SK-N-SH (cell line): Measurements from ENCODE around the gene DSCAM. TPM values are rescaled to one million over a fixed set of nuclear protein-coding genes. Genes with fewer than 3 reads are reported as not detected.

ENCODE experiments used
- CTCF ChIA-PET: fragments of 300-600, 350-600 bp; formaldehyde crosslinking; extraction: SDS; loops from one replicate; lab custom pipeline; 2021; lab: Yijun Ruan, JAX
- POLR2A ChIA-PET: fragments of 350-600 bp; sonication (Branson Sonifier 250); formaldehyde crosslinking; extraction: SDS; loops from one replicate; lab custom pipeline; 2020; ENCODE audit warnings: antibody characterized with exemption, inconsistent platforms; lab: Yijun Ruan, JAX
- DNase-seq: peaks from one replicate; pipeline ENCODE4 v3.0.0; 2012
- H2AFZ ChIP-seq: fragments of 200-600 bp; sonication (generic); 2 replicates; pipeline ENCODE4 v1.8.1; 2016; ENCODE audit warnings: antibody characterized with exemption, mild to moderate bottlenecking, low read depth
- H3F3A ChIP-seq: fragments of 200-600 bp; sonication (generic); replicated peaks from 2 replicates; pipeline ENCODE3; 2016; ENCODE audit warnings: antibody characterized with exemption, mild to moderate bottlenecking; ENCODE audit not compliant: insufficient read depth
- H3K27ac ChIP-seq, 2 experiments: fragments of 200-500 bp in 1 of 2; fragments of 200-600 bp in 1 of 2; sonication (Bioruptor generic) in 1 of 2; sonication (generic), shearing (Covaris generic) in 1 of 2; 2 replicates each; pipeline versions ENCODE4 v1.5.1 to v1.6.1; 2014 to 2016; ENCODE audit warnings: low read depth in 2 of 2, inconsistent platforms in 1 of 2, low read length in 1 of 2, mild to moderate bottlenecking in 1 of 2, mixed read lengths in 1 of 2
- H3K27me3 ChIP-seq: fragments of 200-600 bp; sonication (generic), shearing (Covaris generic); 2 replicates; pipeline ENCODE4 v1.6.1; 2016; ENCODE audit warnings: mixed run types; ENCODE audit not compliant: insufficient read depth
- H3K36me3 ChIP-seq, 2 experiments: fragments of 200-500 bp in 1 of 2; fragments of 200-600 bp in 1 of 2; sonication (Bioruptor generic) in 1 of 2; sonication (generic) in 1 of 2; replicated peaks in 1 of 2; 2 replicates each; pipeline versions ENCODE3 to v1.5.1; 2014 to 2016; ENCODE audit warnings: low read length in 1 of 2, mild to moderate bottlenecking in 1 of 2; ENCODE audit not compliant: insufficient read depth in 2 of 2, control insufficient read depth in 1 of 2
- H3K4me1 ChIP-seq, 2 experiments: fragments of 200-500 bp in 1 of 2; fragments of 200-600 bp in 1 of 2; sonication (Bioruptor generic) in 1 of 2; sonication (generic), shearing (Covaris generic) in 1 of 2; 2 replicates each; pipeline versions ENCODE4 v1.5.1 to v1.6.1; 2014 to 2016; ENCODE audit warnings: low read depth in 1 of 2, low read length in 1 of 2, mixed run types in 1 of 2; ENCODE audit not compliant: insufficient read depth in 2 of 2, control insufficient read depth in 1 of 2
- H3K4me2 ChIP-seq: fragments of 200-600 bp; sonication (generic), shearing (Covaris generic); 2 replicates; pipeline ENCODE4 v1.6.1; 2017; ENCODE audit warnings: mixed run types
- H3K4me3 ChIP-seq, 2 experiments: fragments of 200-500 bp in 1 of 2; fragments of 200-600 bp in 1 of 2; sonication (Bioruptor generic) in 1 of 2; sonication (generic), shearing (Covaris generic) in 1 of 2; 2 replicates each; pipeline versions ENCODE4 v1.5.1 to v1.8.1; 2014 to 2016; ENCODE audit warnings: low read depth in 2 of 2, inconsistent platforms in 1 of 2, low read length in 1 of 2, mild to moderate bottlenecking in 1 of 2, mixed read lengths in 1 of 2, moderate library complexity in 1 of 2
- H3K79me2 ChIP-seq: fragments of 200-600 bp; sonication (generic); 2 replicates; pipeline ENCODE4 v1.8.1; 2017; ENCODE audit warnings: mild to moderate bottlenecking; ENCODE audit not compliant: insufficient read depth
- H3K9ac ChIP-seq: fragments of 200-600 bp; sonication (generic); 2 replicates; pipeline ENCODE4 v1.6.1; 2017; ENCODE audit warnings: mixed run types
- H3K9me2 ChIP-seq: fragments of 200-600 bp; sonication (generic); 2 replicates; pipeline ENCODE4 v1.6.1; 2017; ENCODE audit warnings: mixed run types
- H3K9me3 ChIP-seq: fragments of 200-600 bp; sonication (generic); 2 replicates; pipeline ENCODE4 v1.6.1; 2017; ENCODE audit warnings: mixed run types, mild to moderate bottlenecking, moderate library complexity
- H4K20me1 ChIP-seq: fragments of 200-600 bp; sonication (generic); 2 replicates; pipeline ENCODE4 v1.6.1; 2017; ENCODE audit warnings: mild to moderate bottlenecking, mixed run types; ENCODE audit not compliant: insufficient read depth
- FOSL2 ChIP-seq: IDR thresholded peaks from 2 replicates; pipeline ENCODE4 v1.4.0; 2012; ENCODE audit warnings: low read depth, mild to moderate bottlenecking, moderate library complexity, borderline replicate concordance
- FOXJ3 ChIP-seq: sonication (generic); formaldehyde crosslinking; IDR thresholded peaks from 2 replicates; pipeline ENCODE4 v1.5.1; 2020; ENCODE audit warnings: mild to moderate bottlenecking, missing genetic modification reagents
- FOXM1 ChIP-seq: IDR thresholded peaks from 2 replicates; pipeline ENCODE4 v1.4.0; 2012; ENCODE audit warnings: low read depth, mild to moderate bottlenecking
- GABPA ChIP-seq: IDR thresholded peaks from 2 replicates; pipeline ENCODE4 v1.4.0; 2012; ENCODE audit warnings: low read depth, mild to moderate bottlenecking
- IRF3 ChIP-seq: fragments of 150-350 bp; IDR thresholded peaks from 2 replicates; pipeline ENCODE4 v1.6.1; 2016; ENCODE audit warnings: mild to moderate bottlenecking, low read depth, low read length
- MAX ChIP-seq: IDR thresholded peaks from 2 replicates; pipeline ENCODE4 v1.4.0; 2012; ENCODE audit warnings: low read depth
- NFIC ChIP-seq: IDR thresholded peaks from 2 replicates; pipeline ENCODE4 v1.4.0; 2012; ENCODE audit warnings: borderline replicate concordance
- NRF1 ChIP-seq: IDR thresholded peaks from 2 replicates; pipeline ENCODE4 v1.6.1; 2012; ENCODE audit warnings: low read depth, mild to moderate bottlenecking, low read length
- RAD21 ChIP-seq: IDR thresholded peaks from 2 replicates; pipeline ENCODE4 v1.6.1; 2012; ENCODE audit warnings: mild to moderate bottlenecking, low read length
- RFX5 ChIP-seq: IDR thresholded peaks from 2 replicates; pipeline ENCODE4 v1.6.1; 2012; ENCODE audit warnings: mild to moderate bottlenecking, improper control_type of control experiment, low read length
- RXRA ChIP-seq: IDR thresholded peaks from 2 replicates; pipeline ENCODE4 v1.4.0; 2012; ENCODE audit warnings: low read depth, mild to moderate bottlenecking, borderline replicate concordance
- SIN3A ChIP-seq: IDR thresholded peaks from 2 replicates; pipeline ENCODE4 v1.6.1; 2012; ENCODE audit warnings: low read depth, mild to moderate bottlenecking, low read length, moderate library complexity, borderline replicate concordance
- SMC3 ChIP-seq: IDR thresholded peaks from 2 replicates; pipeline ENCODE4 v1.6.1; 2012; ENCODE audit warnings: low read depth, low read length, improper control_type of control experiment
- TAF1 ChIP-seq: IDR thresholded peaks from 2 replicates; pipeline ENCODE4 v1.6.1; 2012; ENCODE audit warnings: low read depth, mild to moderate bottlenecking, low read length, moderate library complexity, borderline replicate concordance
- TEAD4 ChIP-seq: IDR thresholded peaks from 2 replicates; pipeline ENCODE4 v1.4.0; 2012; ENCODE audit warnings: mild to moderate bottlenecking, borderline replicate concordance; ENCODE audit not compliant: insufficient read depth
- YY1 ChIP-seq: IDR thresholded peaks from 2 replicates; pipeline ENCODE4 v1.4.0; 2012; ENCODE audit warnings: low read depth, mild to moderate bottlenecking
- ZBTB33 ChIP-seq: IDR thresholded peaks from 2 replicates; pipeline ENCODE4 v1.4.0; 2012; ENCODE audit warnings: low read depth, borderline replicate concordance
- WGBS: methylation state at CpG from one replicate; pipeline ENCODE4 v1.1.6; 2017; ENCODE audit warnings: low lambda C conversion rate; 5-methylcytosine and 5-hydroxymethylcytosine counted together
- polyA plus RNA-seq, 3 experiments: library from polyadenylated mRNA; depleted of rRNA; stranded (reverse); fragments of >200 nt; gene quantifications; 2 replicates each; pipeline ENCODE4 v1.2.3, GENCODE V29; 2012
- TF ChIP-seq, protein P1 (sequence below): IDR thresholded peaks from 2 replicates; pipeline ENCODE4; 2012
- TF ChIP-seq, protein P2 (sequence below): IDR thresholded peaks from 2 replicates; pipeline ENCODE4 v1.4.0; 2012; ENCODE audit warnings: low read depth, borderline replicate concordance
- TF ChIP-seq, protein P3 (sequence below): fragments of 200-600 bp; sonication (generic); IDR thresholded peaks from 2 replicates; pipeline ENCODE4 v1.6.1; 2017; ENCODE audit warnings: antibody characterized with exemption, mild to moderate bottlenecking, moderate library complexity

DSCAM gene
- polyA plus RNA-seq, 1 of the 3 experiments (the other 2 are of a cell fraction): not detected

DNA sequence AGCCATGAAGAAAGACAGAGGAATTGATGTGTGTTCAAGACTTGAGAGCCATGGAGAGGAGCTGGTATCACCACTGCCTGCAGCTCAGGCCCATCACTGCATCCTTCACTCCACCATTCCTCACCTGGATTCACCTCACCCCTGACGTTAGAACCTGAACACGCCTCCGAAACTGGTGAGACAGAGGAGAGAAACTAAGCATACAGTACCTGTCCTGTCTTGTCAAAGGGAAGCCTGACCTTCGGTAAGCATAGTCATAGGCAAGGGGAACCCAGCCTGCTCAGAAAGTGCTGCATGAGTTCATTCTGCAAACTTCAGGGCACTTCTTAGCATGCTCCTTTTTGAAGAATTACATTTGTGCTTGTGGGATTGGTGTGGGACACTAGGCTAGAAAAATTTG is 425.8 kb downstream of the DSCAM start:
- Histone ChIP-seq H3K79me2 (no peaks in the 10 kb centered on the region), H3K9me2 (no peaks in the 10 kb centered on the region), H3K9ac (no peak overlapping the region), H3K4me2 (no peak overlapping the region), H3K4me1 (peaks cover 0 to 10% of the 10 kb centered on the region in 2 experiments; a peak in 2 of 4 replicates), H3K36me3 (peaks cover 0 to 5% of the 10 kb centered on the region in 2 experiments), H4K20me1 (no peaks in the 10 kb centered on the region), H3K4me3 (no peak overlapping the region), H3K27me3 (no peaks in the 10 kb centered on the region), H3K27ac (no peak overlapping the region)
- ChIA-PET CTCF (interaction anchor here (1.1 to 2.4 kb wide), 3 partner anchors 35 to 275 kb away, joined by 3 to 13 read pairs (median 7); no protein-coding TSS in a partner anchor), POLR2A (no interaction called here)
- DNase-seq: no peak
- no peak for TF ChIP-seq RXRA
- TF ChIP-seq TEAD4: no peak
- TF ChIP-seq, protein P1, sequence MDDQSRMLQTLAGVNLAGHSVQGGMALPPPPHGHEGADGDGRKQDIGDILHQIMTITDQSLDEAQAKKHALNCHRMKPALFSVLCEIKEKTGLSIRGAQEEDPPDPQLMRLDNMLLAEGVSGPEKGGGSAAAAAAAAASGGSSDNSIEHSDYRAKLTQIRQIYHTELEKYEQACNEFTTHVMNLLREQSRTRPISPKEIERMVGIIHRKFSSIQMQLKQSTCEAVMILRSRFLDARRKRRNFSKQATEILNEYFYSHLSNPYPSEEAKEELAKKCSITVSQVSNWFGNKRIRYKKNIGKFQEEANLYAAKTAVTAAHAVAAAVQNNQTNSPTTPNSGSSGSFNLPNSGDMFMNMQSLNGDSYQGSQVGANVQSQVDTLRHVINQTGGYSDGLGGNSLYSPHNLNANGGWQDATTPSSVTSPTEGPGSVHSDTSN: no peak
- no peak for TF ChIP-seq IRF3
- TF ChIP-seq ZBTB33: no peak
- no peak for TF ChIP-seq FOXM1
- no peak for TF ChIP-seq SMC3
- TF ChIP-seq NRF1: no peak
- no peak for TF ChIP-seq SIN3A
- TF ChIP-seq, all 33 proteins: peak for 0
- peaks cover 3% of the 10 kb centered on the region for H3K9me3 ChIP-seq
- no peaks in the 10 kb centered on the region for H3F3A ChIP-seq
- H2AFZ ChIP-seq: no peak overlapping the region
- 18% methylated on average over 4 of the region's 4 CpGs for WGBS

DNA sequence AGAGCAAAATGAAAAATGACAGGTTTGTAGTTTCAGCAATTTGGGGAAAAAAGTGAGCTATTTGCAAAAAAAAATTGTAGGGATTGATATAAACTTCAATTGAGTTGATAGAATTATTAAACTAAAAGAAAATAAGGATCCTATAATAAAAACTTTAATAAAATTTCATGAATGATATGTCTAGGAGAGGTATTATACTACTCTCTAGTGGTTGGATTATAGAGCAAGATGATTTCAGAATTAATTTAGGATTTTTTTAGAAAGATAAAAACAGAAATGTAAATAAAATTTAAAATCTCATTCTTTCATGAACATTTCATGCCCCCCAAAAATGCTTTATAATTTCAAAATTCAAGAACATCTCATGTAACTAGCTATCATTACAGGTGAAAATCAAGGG is 430.4 kb downstream of the DSCAM start:
- Histone ChIP-seq H4K20me1 (no peaks in the 10 kb centered on the region), H3K27ac (no peak overlapping the region), H2AFZ (no peak overlapping the region), H3K4me1 (no peaks in the 10 kb centered on the region), H3K9ac (no peak overlapping the region), H3K36me3 (peaks cover 0 to 5% of the 10 kb centered on the region in 2 experiments), H3K79me2 (no peaks in the 10 kb centered on the region), H3K4me3 (no peak overlapping the region), H3F3A (no peaks in the 10 kb centered on the region), H3K9me3 (no peaks in the 10 kb centered on the region; the same call in none of the 2 replicates), H3K27me3 (no peaks in the 10 kb centered on the region), H3K4me2 (no peak overlapping the region), H3K9me2 (no peaks in the 10 kb centered on the region)
- DNase-seq: no peak
- CTCF ChIA-PET: interaction anchor here (0.7 to 3.9 kb wide), 5 partner anchors 31 to 1541 kb away, joined by 3 to 15 read pairs (median 4); no protein-coding TSS in a partner anchor
- POLR2A ChIA-PET: no interaction called here
- TF ChIP-seq FOXJ3 (no peak), GABPA (no peak), YY1 (no peak), TAF1 (no peak), NFIC (no peak), MAX (no peak), FOSL2 (no peak), RAD21 (no peak), IRF3 (no peak), SMC3 (no peak), RFX5 (no peak)
- TF ChIP-seq, protein P2, sequence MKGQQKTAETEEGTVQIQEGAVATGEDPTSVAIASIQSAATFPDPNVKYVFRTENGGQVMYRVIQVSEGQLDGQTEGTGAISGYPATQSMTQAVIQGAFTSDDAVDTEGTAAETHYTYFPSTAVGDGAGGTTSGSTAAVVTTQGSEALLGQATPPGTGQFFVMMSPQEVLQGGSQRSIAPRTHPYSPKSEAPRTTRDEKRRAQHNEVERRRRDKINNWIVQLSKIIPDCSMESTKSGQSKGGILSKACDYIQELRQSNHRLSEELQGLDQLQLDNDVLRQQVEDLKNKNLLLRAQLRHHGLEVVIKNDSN: no peak
- TF ChIP-seq, protein P3, sequence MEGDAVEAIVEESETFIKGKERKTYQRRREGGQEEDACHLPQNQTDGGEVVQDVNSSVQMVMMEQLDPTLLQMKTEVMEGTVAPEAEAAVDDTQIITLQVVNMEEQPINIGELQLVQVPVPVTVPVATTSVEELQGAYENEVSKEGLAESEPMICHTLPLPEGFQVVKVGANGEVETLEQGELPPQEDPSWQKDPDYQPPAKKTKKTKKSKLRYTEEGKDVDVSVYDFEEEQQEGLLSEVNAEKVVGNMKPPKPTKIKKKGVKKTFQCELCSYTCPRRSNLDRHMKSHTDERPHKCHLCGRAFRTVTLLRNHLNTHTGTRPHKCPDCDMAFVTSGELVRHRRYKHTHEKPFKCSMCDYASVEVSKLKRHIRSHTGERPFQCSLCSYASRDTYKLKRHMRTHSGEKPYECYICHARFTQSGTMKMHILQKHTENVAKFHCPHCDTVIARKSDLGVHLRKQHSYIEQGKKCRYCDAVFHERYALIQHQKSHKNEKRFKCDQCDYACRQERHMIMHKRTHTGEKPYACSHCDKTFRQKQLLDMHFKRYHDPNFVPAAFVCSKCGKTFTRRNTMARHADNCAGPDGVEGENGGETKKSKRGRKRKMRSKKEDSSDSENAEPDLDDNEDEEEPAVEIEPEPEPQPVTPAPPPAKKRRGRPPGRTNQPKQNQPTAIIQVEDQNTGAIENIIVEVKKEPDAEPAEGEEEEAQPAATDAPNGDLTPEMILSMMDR: no peak
